NOMO-1 (cell line): Measurements from ENCODE around the gene IRGQ.
A peak's percentile ranks its signal among the peaks of the same experiment; 100 is the strongest.
"Not testable (repeated sequence)": the region's sequence is repeated elsewhere in the genome, so short reads cannot be mapped to it uniquely, and the experiment has no call there.

ENCODE experiments used
- DNase-seq, 2 experiments: peaks; one replicate each; lab custom pipeline; 2025; ENCODE audit not compliant: unreplicated experiment in 2 of 2; lab: John Stamatoyannopoulos, UW

The IRGQ gene

GRCh38 chr19:43574424-43575155 lies 21.3 kb downstream of the IRGQ start:
- DNase-seq = no peak

- DNase-seq = no peak
Observed at GRCh38 chr19:43572171-43572588, 23.8 kb downstream of the IRGQ start.

GRCh38 chr19:43570174-43570791 lies 25.7 kb downstream of the IRGQ start:
- DNase-seq = no peak

GRCh38 chr19:43569657-43570056 lies 26.3 kb downstream of the IRGQ start:
- DNase-seq = no peak

GRCh38 chr19:43564800-43565199 lies 31.1 kb downstream of the IRGQ start:
- DNase-seq = no peak

GRCh38 chr19:43563816-43564457 lies 32.0 kb downstream of the IRGQ start:
- peak in 1 of 2 experiments; percentile 10 for DNase-seq

GRCh38 chr19:43562698-43563241 lies 33.2 kb downstream of the IRGQ start:
- DNase-seq = peak; percentile 96 to 100

GRCh38 chr19:43562226-43562697 lies 33.7 kb downstream of the IRGQ start:
- DNase-seq = no peak

- no peak for DNase-seq
Observed at GRCh38 chr19:43561139-43561970, 34.6 kb downstream of the IRGQ start.

GRCh38 chr19:43560687-43561086 lies 35.2 kb downstream of the IRGQ start:
- DNase-seq = no peak

GRCh38 chr19:43555185-43555770 lies 40.7 kb downstream of the IRGQ start:
- DNase-seq = peak; percentile 49 to 72

- DNase-seq = no peak
Observed at GRCh38 chr19:43554317-43554895, 41.5 kb downstream of the IRGQ start.

- DNase-seq = no peak
Observed at GRCh38 chr19:43553656-43554055, 42.3 kb downstream of the IRGQ start.

GRCh38 chr19:43552616-43553015 lies 43.3 kb downstream of the IRGQ start:
- DNase-seq = no peak

- DNase-seq = no peak
Observed at GRCh38 chr19:43552198-43552450, 43.8 kb downstream of the IRGQ start.

- DNase-seq = no peak
Observed at GRCh38 chr19:43551399-43552197, 44.3 kb downstream of the IRGQ start.

- DNase-seq = no peak
Observed at GRCh38 chr19:43548706-43549105, 47.2 kb downstream of the IRGQ start.

GRCh38 chr19:43547926-43548325 lies 48.0 kb downstream of the IRGQ start:
- DNase-seq = not testable (repeated sequence)

GRCh38 chr19:43546581-43546980 lies 49.4 kb downstream of the IRGQ start:
- DNase-seq = no peak
